Measurements from ENCODE around the gene ZNF281. TPM values are rescaled to one million over a fixed set of nuclear protein-coding genes. Genes with fewer than 3 reads are reported as not detected.

Gene ZNF281
- total and polyA plus RNA-seq, 9 of the 15 experiments (the other 6 are each of a cell fraction or from before 2014, with no cell fraction given) = 9.6 to 24.9 (median 16.5) TPM

GRCh38 chr1:200355801-200356200 is 54.0 kb downstream of the ZNF281 start:
- 3% methylated on average over 3 of the region's 3 CpGs for WGBS (ENCODE audit: insufficient coverage, low coverage, missing lambda C conversion rate)
- DNase-seq (ENCODE audit: extremely low read depth in 1 of 4, low spot score in 3 of 4) = no peak
- intact Hi-C loops (cut with micrococcal nuclease) (no loop called here), in situ Hi-C loops (cut with MboI) (no loop called here)
- no peaks in the 10 kb centered on the region for H3K9me3 ChIP-seq (replicated peaks; ENCODE audit: control insufficient read depth, insufficient read depth, low read depth, low read length)
- no peak overlapping the region for H3K4me3 ChIP-seq
- no TSS peak for BruUV-seq (replicated peaks)
- TF ChIP-seq CC2D1A (IDR thresholded peaks at IDR 0.05) (no peak), SPI1 (IDR thresholded peaks at IDR 0.05; ENCODE audit: borderline replicate concordance, low read depth, low read length) (0 out of 2 replicates have a peak, but pooled peaks have one; percentile 12)
- H3K27ac ChIP-seq (ENCODE audit: extremely low read depth, low read depth, low read length) = no peak overlapping the region
- H2AFZ ChIP-seq (ENCODE audit: low read depth, low read length) = no peak overlapping the region
- no peaks in the 10 kb centered on the region for H3K9me1 ChIP-seq (ENCODE audit: control insufficient read depth, insufficient read depth, low read length)
- ChIA-PET POLR2A (interaction anchor here (0.7 to 1.5 kb wide), 4 partner anchors 8 to 382 kb away, joined by 3 to 7 read pairs (median 4); no protein-coding TSS in a partner anchor), CTCF (ENCODE audit: low intra/inter-chr PET ratio) (no interaction called here)
- no peaks in the 10 kb centered on the region for H3K79me2 ChIP-seq (ENCODE audit: control insufficient read depth, insufficient read depth, low read length)
- no peak for ATAC-seq
- H3K9ac ChIP-seq (ENCODE audit: insufficient read depth in 1 of 2, low read depth in 2 of 2, low read length in 2 of 2) = no peak overlapping the region
- H3K27me3 ChIP-seq (ENCODE audit: control insufficient read depth in 2 of 2, insufficient read depth in 2 of 2, low read length in 2 of 2) = peaks cover 12 to 20% of the 10 kb centered on the region in 2 experiments
- H3K36me3 ChIP-seq (ENCODE audit: control insufficient read depth, insufficient read depth, low read length) = no peaks in the 10 kb centered on the region
- H3K4me2 ChIP-seq (ENCODE audit: insufficient read depth, low read length) = no peak overlapping the region
- H3K4me1 ChIP-seq (replicated peaks in 1 of 2; ENCODE audit: control insufficient read depth in 2 of 2, insufficient read depth in 2 of 2, low read length in 2 of 2) = no peaks in the 10 kb centered on the region
- FAIRE-seq = no peak
- H4K20me1 ChIP-seq (replicated peaks; ENCODE audit: control insufficient read depth, insufficient read depth, low read length) = 0 out of 2 replicates have a peak, but pooled peaks cover 3% of the 10 kb centered on the region

Other genes starting within 250 kb of the ZNF281 start
- 22.4 and 24.8 TPM in 2 replicates for gene KIF14, start 210.7 kb upstream of the ZNF281 start, total RNA-seq (2014; rRNA removed)
- 47.4 and 55.8 TPM in 2 replicates for gene KIF14, start 210.7 kb upstream of the ZNF281 start, total RNA-seq (2014; rRNA removed; fragmentation: Illumina TruSeq; extraction: Trizol)
- 40.5 and 43.1 TPM in 2 replicates for gene KIF14, start 210.7 kb upstream of the ZNF281 start, total RNA-seq (2015; rRNA removed; fragmentation: Illumina TruSeq; extraction: Trizol)
- gene KIF14, start 210.7 kb upstream of the ZNF281 start, total RNA-seq (2021) = 25.0 and 26.8 TPM in 2 replicates
- 25.0 and 37.5 TPM in 2 replicates for gene KIF14, start 210.7 kb upstream of the ZNF281 start, polyA plus RNA-seq (2011; rRNA removed)
- gene KIF14, start 210.7 kb upstream of the ZNF281 start, polyA plus RNA-seq (2014; fragmentation: Illumina TruSeq; extraction: Trizol) = 28.6 and 31.7 TPM in 2 replicates
- 10 to 100 TPM; 11.5 to 14.0 TPM for gene KIF14, start 210.7 kb upstream of the ZNF281 start, polyA plus RNA-seq (2014; fragmentation: Nextera tagmentation; extraction: Ambion mirVana)
- 25.1 and 29.0 TPM in 2 replicates for gene KIF14, start 210.7 kb upstream of the ZNF281 start, polyA plus RNA-seq (2014; rRNA removed)

Measured in K562 (cell line).